Measurements from ENCODE around the gene CCDC34. TPM values are rescaled to one million over a fixed set of nuclear protein-coding genes. Genes with fewer than 3 reads are reported as not detected.

The CCDC34 gene
- total and polyA plus RNA-seq, 2 of the 4 experiments (the other 2 are of a cell fraction), result 2.5 to 4.5 TPM

- in situ Hi-C loops (cut with MboI; ENCODE audit: low sequenced_read_pairs), result no loop called here
- dilution Hi-C loops (cut with HindIII; ENCODE audit: low sequenced_read_pairs, unreplicated experiment), result no loop called here
- no TSS peak for BruUV-seq (replicated peaks)
These were observed 46.7 kb upstream of the CCDC34 start for GRCh38 chr11:27409742-27410141.

More at GRCh38 chr11:27409742-27410141, 46.7 kb upstream of the CCDC34 start:
- H3K18ac ChIP-seq (ENCODE audit: low read depth, low read length), result no peak overlapping the region
- H2BK5ac ChIP-seq (ENCODE audit: low read depth, low read length, poor library complexity, severe bottlenecking), result no peak overlapping the region
- no peak overlapping the region for H3K4me2 ChIP-seq (ENCODE audit: low read depth, low read length)
- H4K91ac ChIP-seq (ENCODE audit: insufficient read depth, low read depth, low read length), result no peak overlapping the region
- no peak overlapping the region for H3K4me3 ChIP-seq (ENCODE audit: insufficient read depth, low read depth, low read length)
- DNase-seq, result no peak
- WGBS, 2 experiments (ENCODE audit: extremely low coverage in 2 of 2, insufficient read length in 1 of 2), result no CpG with 5 or more reads among the region's 2 CpGs
- H2BK15ac ChIP-seq (ENCODE audit: low read depth, low read length), result no peak overlapping the region
- H2AK5ac ChIP-seq (ENCODE audit: low read depth, low read length), result no peak overlapping the region
- no peak for ATAC-seq (ENCODE audit: low read depth)
- 0 out of 2 replicates have a peak overlapping the region, but pooled peaks have one; percentile 20 for H3K14ac ChIP-seq (replicated peaks; ENCODE audit: low read depth, low read length)
- intact Hi-C loops (cut with micrococcal nuclease), result no loop called here
- H3K23ac ChIP-seq (ENCODE audit: low read depth, low read length), result no peak overlapping the region
- no peaks in the 10 kb centered on the region for H3K27me3 ChIP-seq (ENCODE audit: control insufficient read depth, insufficient read depth, low read length)
- no peaks in the 10 kb centered on the region for H4K20me1 ChIP-seq (ENCODE audit: insufficient read depth, low read length)
- POLR2A ChIA-PET (ENCODE audit: unreplicated experiment), result no interaction called here
- H2AK9ac ChIP-seq (replicated peaks; ENCODE audit: low read depth, low read length, poor library complexity), result no peak overlapping the region
- no peak overlapping the region for H2BK120ac ChIP-seq (ENCODE audit: low read depth, low read length)
- CTCF ChIA-PET, result no interaction called here
- no peaks in the 10 kb centered on the region for H3K9me3 ChIP-seq (ENCODE audit: control insufficient read depth, insufficient read depth, low read length)
- no peaks in the 10 kb centered on the region for H3K36me3 ChIP-seq (ENCODE audit: control insufficient read depth, insufficient read depth, low read length)
- TF ChIP-seq CEBPB (IDR thresholded peaks at IDR 0.05; ENCODE audit: low read depth, low read length), result peak; percentile 62; the same call in 1 of the 2 replicates
- TF ChIP-seq MAFK (IDR thresholded peaks at IDR 0.05; ENCODE audit: low read depth, low read length), result no peak
- H3K56ac ChIP-seq (ENCODE audit: extremely low read depth, insufficient read depth, low read length), result no peak overlapping the region
- H3K27ac ChIP-seq (ENCODE audit: insufficient read depth, low read length), result no peak overlapping the region
- H3K79me1 ChIP-seq (ENCODE audit: low read depth in 1 of 2, low read length in 2 of 2), result no peaks in the 10 kb centered on the region
- no peak overlapping the region for H3K4ac ChIP-seq (ENCODE audit: low read depth, low read length)
- no peaks in the 10 kb centered on the region for H3K4me1 ChIP-seq (ENCODE audit: control insufficient read depth, insufficient read depth, low read length)
- no peak overlapping the region for H3K9ac ChIP-seq (ENCODE audit: low read depth, low read length)
- no peak overlapping the region for H4K8ac ChIP-seq (ENCODE audit: low read depth in 2 of 2, low read length in 2 of 2)
- H3K9me1 ChIP-seq (ENCODE audit: insufficient read depth, low read length), result no peaks in the 10 kb centered on the region
- no peak overlapping the region for H2BK20ac ChIP-seq (ENCODE audit: low read depth, low read length)
- no peak overlapping the region for H4K5ac ChIP-seq (ENCODE audit: low read depth, low read length)
- no peak overlapping the region for H2AFZ ChIP-seq (replicated peaks; ENCODE audit: low read length, poor library complexity)

Measured in IMR-90 (cell line).